Astrocyte of the cerebellum (primary cell): ENCODE measurements around the gene MOSMO.

Experiments used
- DNase-seq: peaks from one replicate; pipeline ENCODE4 v3.0.0-alpha.2; 2011; ENCODE audit warnings: low read depth
- H3K4me3 ChIP-seq: 2 replicates; pipeline ENCODE4 v1.5.1; 2011; ENCODE audit warnings: mild to moderate bottlenecking, low read depth, low read length, moderate library complexity
- in situ Hi-C: cut with HindIII; loops from 2 replicates; pipeline ENCODE4 v1.10.0; 2017; ENCODE audit warnings: low sequenced_read_pairs
- TF ChIP-seq, protein P1 (sequence below): IDR thresholded peaks from 2 replicates; pipeline ENCODE4 v1.5.1; 2012; ENCODE audit warnings: low read length, low read depth, moderate library complexity, mild to moderate bottlenecking; ENCODE audit errors: missing control alignments

The MOSMO gene

DNA sequence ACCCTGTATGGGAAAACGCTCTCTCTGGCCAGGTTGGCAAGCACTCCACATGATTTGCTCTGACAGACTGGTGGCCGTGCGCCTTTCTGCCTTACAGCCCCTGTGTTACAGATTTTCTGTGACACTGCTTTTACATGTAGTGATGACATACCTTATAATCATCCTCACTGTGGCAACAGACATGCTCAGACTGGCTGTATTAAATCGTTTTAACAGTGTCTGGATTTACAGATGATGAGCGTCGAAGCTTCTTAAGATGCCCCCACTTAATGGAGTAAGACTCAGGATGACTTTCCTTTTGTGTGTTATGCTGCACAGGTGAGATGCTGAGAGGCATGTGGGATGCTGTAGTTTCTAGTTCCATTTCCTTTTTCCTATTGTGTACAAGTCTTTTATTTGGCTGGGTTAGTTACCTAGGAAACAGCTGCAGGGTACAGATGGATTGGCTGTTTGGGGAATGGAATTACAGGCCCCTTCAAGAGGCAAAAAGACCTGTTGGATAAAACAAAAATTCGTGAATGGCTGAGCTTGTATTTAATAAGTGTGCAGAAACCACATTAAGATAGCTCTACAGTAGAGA is 63.5 kb downstream of the MOSMO start:
- in situ Hi-C loops: no loop called here
- H3K4me3 ChIP-seq: no peak overlapping the region
- no peak for DNase-seq
- TF ChIP-seq, protein P1, sequence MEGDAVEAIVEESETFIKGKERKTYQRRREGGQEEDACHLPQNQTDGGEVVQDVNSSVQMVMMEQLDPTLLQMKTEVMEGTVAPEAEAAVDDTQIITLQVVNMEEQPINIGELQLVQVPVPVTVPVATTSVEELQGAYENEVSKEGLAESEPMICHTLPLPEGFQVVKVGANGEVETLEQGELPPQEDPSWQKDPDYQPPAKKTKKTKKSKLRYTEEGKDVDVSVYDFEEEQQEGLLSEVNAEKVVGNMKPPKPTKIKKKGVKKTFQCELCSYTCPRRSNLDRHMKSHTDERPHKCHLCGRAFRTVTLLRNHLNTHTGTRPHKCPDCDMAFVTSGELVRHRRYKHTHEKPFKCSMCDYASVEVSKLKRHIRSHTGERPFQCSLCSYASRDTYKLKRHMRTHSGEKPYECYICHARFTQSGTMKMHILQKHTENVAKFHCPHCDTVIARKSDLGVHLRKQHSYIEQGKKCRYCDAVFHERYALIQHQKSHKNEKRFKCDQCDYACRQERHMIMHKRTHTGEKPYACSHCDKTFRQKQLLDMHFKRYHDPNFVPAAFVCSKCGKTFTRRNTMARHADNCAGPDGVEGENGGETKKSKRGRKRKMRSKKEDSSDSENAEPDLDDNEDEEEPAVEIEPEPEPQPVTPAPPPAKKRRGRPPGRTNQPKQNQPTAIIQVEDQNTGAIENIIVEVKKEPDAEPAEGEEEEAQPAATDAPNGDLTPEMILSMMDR: no peak

DNA sequence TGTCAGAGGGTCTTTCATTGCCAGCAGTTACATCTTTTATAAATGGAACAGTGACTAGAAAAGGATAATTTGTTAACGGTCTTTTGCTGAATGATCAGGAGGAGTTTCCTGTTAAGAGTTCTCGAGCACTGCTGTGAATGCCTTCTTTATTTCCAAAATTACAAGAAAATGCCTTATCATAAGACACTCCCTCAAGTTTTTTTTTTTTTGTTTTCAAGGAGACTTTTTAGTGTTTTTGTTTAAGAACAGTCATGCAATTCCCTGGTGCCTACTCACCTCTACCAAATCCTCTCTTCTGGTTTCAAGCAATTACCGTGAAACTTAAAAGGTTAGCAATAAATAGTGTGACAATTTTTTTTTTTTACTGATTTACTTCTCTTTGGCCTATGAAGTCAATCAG is 65.4 kb downstream of the MOSMO start:
- in situ Hi-C loops: no loop called here
- H3K4me3 ChIP-seq: no peak overlapping the region
- DNase-seq: no peak
- TF ChIP-seq, protein P1: no peak

DNA sequence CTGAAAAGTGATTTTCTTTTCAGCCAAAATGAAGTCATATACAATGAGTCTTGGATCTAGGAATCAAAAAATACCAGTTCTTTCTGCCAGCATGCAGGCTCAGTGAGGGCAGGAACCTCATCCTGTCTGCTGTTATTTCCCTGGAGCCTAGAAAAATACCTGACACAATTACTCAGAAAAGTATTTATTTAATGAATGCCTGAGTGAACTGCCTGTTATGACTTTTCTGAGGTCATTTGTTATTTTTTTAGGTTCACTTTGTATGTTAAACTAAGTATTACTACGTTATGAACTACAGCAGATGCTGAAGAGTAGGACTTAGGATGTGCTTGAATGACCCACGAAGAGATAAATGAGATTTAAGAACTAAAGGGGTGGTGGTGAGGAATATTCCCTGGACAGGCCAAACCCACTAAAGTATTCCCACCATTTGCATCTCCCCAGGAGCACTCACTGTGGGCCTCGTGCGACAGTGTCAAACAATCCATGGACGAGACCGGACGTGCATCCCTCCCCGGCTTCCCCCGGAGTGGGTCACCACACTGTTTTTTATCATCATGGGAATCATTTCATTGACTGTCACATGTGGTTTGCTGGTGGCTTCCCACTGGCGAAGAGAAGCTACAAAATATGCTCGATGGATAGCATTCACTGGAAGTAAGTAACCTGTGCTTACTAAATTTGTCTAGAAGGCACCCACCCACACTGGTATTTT is 67.3 kb downstream of the MOSMO start:
- H3K4me3 ChIP-seq: no peak overlapping the region
- TF ChIP-seq, protein P1: no peak
- DNase-seq: no peak
- in situ Hi-C loops: loop anchor here (25.0 kb wide), 1 partner anchor 112 kb away; no protein-coding TSS in a partner anchor

DNA sequence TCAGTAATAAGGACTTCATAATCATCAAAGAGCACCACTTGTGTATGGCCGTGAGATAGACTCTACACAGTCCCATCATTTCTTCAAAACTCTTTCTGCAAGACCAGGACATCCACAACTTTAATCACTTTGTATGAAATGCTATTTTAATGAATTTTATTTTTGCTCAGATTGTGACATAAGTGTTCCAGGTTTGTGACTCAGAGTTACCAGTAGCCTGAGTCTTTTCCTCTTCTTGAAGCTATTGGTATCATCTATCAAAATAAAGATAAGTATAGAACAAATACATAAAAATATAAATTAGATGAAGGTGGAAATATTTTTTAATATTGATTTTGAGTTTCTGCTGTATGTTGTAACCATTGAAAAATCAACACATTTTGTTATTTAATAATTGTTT is 67.9 kb downstream of the MOSMO start:
- TF ChIP-seq, protein P1: no peak
- in situ Hi-C loops: loop anchor here (25.0 kb wide), 1 partner anchor 112 kb away; no protein-coding TSS in a partner anchor
- no peak overlapping the region for H3K4me3 ChIP-seq
- no peak for DNase-seq

DNA sequence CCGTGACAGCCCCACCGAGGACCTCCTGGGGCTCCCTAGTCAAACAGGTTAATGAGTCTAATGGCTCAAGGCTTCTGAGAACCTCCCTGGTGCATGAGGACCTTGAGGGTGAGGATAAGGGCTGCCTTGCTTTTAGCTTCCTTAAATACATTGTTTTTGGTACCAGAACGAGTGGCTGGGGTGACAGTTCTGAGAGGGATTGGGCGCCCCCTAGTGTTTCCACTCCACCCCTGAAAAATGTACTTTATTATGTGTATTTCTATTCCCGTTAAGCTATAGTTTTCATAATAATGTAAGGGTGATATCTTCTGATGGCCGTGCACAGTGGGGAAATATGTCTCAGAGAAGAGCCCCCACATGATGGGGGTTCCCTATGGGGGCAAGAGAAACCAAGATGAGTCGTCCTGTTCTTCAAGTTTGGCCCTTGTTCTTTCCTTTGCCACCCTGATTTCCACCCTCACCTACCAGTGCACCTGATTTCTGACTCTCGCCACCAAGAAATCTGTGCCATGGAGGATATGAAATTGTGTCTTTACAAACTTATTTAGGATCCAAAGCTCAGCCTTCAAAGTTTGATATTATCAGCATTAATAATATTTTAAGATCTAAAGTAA is 69.9 kb downstream of the MOSMO start:
- in situ Hi-C loops: loop anchor here (25.0 kb wide), 1 partner anchor 109 kb away; no protein-coding TSS in a partner anchor
- peak; percentile 39 for DNase-seq
- TF ChIP-seq, protein P1: peak; percentile 85
- H3K4me3 ChIP-seq: no peak overlapping the region

DNA sequence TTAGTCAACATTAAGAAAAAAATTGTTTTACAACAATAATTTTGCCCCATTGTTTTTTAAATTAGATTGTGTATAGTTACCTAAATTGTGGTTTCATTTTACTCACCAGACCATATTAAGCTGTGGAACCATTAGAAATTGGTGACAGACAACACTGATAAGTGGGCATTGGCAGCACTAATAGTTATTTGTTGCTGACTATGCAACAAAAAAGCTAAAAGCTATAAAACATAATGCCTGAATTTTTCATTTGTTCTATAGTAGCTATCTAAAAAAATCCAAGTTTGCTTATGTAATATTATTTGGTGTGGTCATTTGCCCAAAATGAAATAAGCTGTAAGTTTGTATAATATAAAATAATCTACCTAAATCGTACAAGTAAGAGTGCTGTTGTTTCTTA is 70.7 kb downstream of the MOSMO start:
- H3K4me3 ChIP-seq: no peak overlapping the region
- in situ Hi-C loops: loop anchor here (25.0 kb wide), 1 partner anchor 109 kb away; no protein-coding TSS in a partner anchor
- TF ChIP-seq, protein P1: no peak
- no peak for DNase-seq
